ENCODE measurements around the gene FUT3.

GRCh38 chr19:5899728-5900526, 48.7 kb upstream of the FUT3 start:
- TF ChIP-seq CTCF (IDR thresholded peaks at IDR 0.05) (no peak), POLR2A (IDR thresholded peaks at IDR 0.05) (no peak)

All from lower leg skin (tissue), 3 donors.